Effector CD8-positive, alpha-beta T cell (primary cell): ENCODE results near the gene PLEKHA7.

Experiments
- DNase-seq: peaks from one replicate; lab custom pipeline; 2025; lab: John Stamatoyannopoulos, UW

The PLEKHA7 gene

GRCh38 chr11:16844268-16844771 is 169.9 kb downstream of the PLEKHA7 start:
- DNase-seq = no peak

GRCh38 chr11:16843294-16843693 is 170.9 kb downstream of the PLEKHA7 start:
- DNase-seq = no peak

GRCh38 chr11:16841984-16842383 is 172.2 kb downstream of the PLEKHA7 start:
- DNase-seq = no peak

GRCh38 chr11:16841481-16841880 is 172.7 kb downstream of the PLEKHA7 start:
- DNase-seq = no peak

GRCh38 chr11:16840951-16841350 is 173.3 kb downstream of the PLEKHA7 start:
- DNase-seq = no peak

GRCh38 chr11:16839821-16840220 is 174.4 kb downstream of the PLEKHA7 start:
- no peak for DNase-seq

GRCh38 chr11:16834384-16834783 is 179.8 kb downstream of the PLEKHA7 start:
- no peak for DNase-seq

- no peak for DNase-seq
Measured at GRCh38 chr11:16833026-16833425, 181.2 kb downstream of the PLEKHA7 start.

GRCh38 chr11:16832193-16832539 is 182.0 kb downstream of the PLEKHA7 start:
- DNase-seq = no peak

GRCh38 chr11:16831316-16832192 is 182.7 kb downstream of the PLEKHA7 start:
- no peak for DNase-seq

GRCh38 chr11:16827139-16827538 is 187.1 kb downstream of the PLEKHA7 start:
- DNase-seq = no peak

GRCh38 chr11:16825968-16826367 is 188.2 kb downstream of the PLEKHA7 start:
- no peak for DNase-seq

- no peak for DNase-seq
Measured at GRCh38 chr11:16825101-16825500, 189.1 kb downstream of the PLEKHA7 start.

- DNase-seq = peak; percentile 29
Measured at GRCh38 chr11:16820324-16821092, 193.7 kb downstream of the PLEKHA7 start.

GRCh38 chr11:16818284-16818683 is 195.9 kb downstream of the PLEKHA7 start:
- DNase-seq = no peak

GRCh38 chr11:16817351-16817750 is 196.9 kb downstream of the PLEKHA7 start:
- no peak for DNase-seq

- no peak for DNase-seq
Measured at GRCh38 chr11:16816358-16817270, 197.6 kb downstream of the PLEKHA7 start.

GRCh38 chr11:16815047-16815767 is 199.0 kb downstream of the PLEKHA7 start:
- DNase-seq = no peak

GRCh38 chr11:16814410-16815046 is 199.7 kb downstream of the PLEKHA7 start:
- DNase-seq = no peak

- DNase-seq = no peak
Measured at GRCh38 chr11:16813126-16813525, 201.1 kb downstream of the PLEKHA7 start.

- DNase-seq = no peak
Measured at GRCh38 chr11:16812274-16812673, 201.9 kb downstream of the PLEKHA7 start.
